Measurements from ENCODE around the gene PGM2.

- no peak for TF ChIP-seq POLR2A (IDR thresholded peaks at IDR 0.05)
- TF ChIP-seq, protein P1, sequence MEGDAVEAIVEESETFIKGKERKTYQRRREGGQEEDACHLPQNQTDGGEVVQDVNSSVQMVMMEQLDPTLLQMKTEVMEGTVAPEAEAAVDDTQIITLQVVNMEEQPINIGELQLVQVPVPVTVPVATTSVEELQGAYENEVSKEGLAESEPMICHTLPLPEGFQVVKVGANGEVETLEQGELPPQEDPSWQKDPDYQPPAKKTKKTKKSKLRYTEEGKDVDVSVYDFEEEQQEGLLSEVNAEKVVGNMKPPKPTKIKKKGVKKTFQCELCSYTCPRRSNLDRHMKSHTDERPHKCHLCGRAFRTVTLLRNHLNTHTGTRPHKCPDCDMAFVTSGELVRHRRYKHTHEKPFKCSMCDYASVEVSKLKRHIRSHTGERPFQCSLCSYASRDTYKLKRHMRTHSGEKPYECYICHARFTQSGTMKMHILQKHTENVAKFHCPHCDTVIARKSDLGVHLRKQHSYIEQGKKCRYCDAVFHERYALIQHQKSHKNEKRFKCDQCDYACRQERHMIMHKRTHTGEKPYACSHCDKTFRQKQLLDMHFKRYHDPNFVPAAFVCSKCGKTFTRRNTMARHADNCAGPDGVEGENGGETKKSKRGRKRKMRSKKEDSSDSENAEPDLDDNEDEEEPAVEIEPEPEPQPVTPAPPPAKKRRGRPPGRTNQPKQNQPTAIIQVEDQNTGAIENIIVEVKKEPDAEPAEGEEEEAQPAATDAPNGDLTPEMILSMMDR (IDR thresholded peaks at IDR 0.05), result no peak
- TF ChIP-seq EP300 (IDR thresholded peaks at IDR 0.05), result no peak
Observed at GRCh38 chr4:37865450-37865849, 39.0 kb downstream of the PGM2 start.

Measured in tibial nerve (tissue), 4 donors.